Measurements from ENCODE around the gene CATSPERE.
"Not testable (repeated sequence)": the region's sequence is repeated elsewhere in the genome, so short reads cannot be mapped to it uniquely, and the experiment has no call there.

Gene CATSPERE

DNA sequence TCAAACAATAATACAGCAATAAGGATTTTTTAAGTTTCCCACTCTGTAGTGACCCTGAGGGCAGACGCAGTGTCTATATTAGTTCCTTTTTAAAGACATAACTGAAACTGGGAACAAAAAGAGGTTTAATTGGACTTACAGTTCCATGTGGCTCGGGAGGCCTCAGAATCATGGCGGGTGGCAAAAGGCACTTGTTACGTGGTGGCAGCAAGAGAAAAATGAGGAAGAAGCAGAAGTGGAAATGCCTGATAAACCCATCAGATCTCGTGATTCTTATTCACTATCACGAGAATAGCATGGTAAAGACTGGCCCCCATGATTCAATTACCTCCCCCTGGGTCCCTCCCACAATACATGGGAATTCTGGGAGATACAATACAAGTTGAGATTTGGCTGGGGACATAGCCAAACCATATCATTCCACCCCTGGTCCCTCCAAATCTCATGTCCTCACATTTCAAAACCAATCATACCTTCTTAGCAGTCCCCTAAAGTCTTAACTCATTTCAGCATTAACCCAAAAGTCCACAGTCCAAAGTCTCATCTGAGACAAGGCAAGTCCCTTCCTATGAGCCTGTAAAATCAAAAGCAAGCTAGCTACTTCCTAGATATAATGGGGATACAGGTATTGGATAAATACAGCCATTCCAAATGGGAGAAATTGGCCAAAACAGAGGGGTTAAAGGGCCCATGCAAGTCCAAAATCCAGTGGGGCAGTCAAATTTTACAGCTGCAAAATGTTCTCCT is 205.8 kb downstream of the CATSPERE start:
- DNase-seq, result not testable (repeated sequence)

DNA sequence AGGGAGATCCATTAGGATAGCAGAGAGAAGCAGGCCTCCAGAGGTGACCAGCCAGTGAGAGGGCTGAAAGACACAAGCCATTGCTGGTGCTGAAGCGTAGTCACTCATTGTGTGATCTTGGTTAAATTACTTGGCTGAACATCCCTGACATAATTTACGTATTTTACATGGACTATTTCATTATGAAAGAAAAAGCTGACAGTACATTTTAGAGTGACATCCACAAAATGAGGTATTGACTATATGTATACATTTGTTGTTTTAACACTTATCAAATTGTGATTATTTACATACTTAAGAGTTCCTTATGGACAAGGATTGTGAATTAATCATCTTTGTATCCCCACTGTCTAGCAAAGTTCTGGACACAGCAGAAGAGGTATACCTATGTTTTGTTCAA is 206.7 kb downstream of the CATSPERE start:
- DNase-seq, result no peak

DNA sequence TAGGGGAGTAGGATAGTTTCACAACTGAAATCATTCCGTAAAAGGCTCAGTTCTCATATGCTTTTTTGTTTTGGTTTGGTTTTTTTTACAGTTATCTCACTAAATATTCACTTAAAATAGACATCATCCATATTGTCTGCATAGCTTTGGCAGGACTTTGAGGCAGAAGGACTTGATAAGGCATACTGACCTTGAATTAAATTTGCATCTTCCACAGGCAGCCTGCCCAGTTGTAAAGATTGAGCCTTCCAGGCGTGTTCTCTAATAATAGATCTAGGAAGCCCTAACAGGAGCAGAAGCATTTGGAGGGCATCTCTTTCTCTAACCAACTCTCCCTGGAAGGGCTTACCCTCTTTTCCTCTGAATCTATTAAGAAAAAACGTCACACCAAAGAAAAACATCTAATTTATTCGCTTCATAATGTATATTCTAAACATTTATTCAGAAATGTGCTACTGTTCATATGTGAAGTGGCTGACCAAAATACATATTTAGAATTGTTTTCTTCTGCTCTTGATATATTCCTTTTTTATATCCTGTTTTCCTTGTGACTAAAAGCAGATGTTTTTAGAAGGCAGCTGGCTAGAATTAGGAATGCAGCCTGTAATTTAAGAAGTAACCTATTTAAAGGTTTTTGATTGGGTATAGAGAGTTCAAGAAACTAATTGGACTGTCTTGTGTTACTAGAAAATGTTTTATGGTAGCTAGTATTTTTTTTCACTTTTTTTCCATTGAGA is 212.0 kb downstream of the CATSPERE start:
- no peak for DNase-seq

DNA sequence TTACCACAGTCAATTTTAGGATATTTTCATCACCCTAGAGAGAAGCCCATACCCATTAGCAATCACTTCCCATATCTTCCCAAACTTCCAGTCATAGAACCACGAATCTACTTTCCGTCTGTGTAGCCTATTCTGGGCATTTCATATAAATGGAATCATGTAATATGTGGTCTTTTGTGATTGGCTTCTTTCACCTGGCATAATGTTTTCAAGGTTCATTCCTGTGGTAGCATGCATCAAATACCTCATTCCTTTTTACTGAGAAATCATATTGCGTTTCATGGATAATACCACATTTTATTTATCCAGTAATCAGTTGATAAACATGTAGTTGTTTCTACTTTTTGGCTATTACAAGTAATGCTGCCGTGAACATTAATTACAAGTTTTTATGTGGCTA is 213.4 kb downstream of the CATSPERE start:
- DNase-seq, result no peak

DNA sequence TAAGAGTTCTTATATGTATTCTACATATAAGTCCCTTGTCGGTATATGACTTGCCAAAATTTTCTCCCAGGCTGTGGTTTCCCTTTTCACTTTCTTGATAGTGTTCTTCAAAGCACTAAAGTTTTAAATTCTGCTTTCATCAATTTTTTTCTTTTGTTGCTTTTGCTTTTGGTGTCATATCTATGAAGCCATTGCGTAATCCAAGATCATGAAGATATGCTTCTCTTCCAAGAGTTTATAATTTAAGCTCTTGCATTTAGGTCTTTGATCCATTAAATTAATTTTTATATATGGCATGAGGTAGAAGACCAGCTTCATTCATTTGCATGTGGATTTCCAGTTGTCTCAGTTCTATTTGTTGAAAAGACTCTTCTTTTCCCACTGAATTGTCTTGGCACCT is 214.1 kb downstream of the CATSPERE start:
- no peak for DNase-seq

DNA sequence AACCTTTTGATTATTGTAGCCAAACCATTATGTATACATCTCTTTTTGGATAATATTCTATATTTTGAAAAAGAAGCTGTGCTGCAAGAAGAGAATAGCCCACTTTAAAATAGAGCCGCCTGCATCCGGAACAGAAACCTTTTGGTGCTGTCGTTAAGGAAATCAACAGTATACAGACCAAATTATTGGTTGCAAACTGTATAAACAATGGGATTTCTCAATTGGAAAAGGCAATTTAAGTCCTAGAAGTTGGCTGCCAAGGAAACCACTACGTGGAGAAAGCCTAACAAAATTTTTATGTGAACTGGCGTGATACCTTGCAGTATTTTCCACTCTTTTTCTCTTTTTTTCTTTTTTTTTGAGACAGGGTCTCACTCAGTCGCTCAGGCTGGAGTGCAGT is 217.6 kb downstream of the CATSPERE start:
- no peak for DNase-seq

DNA sequence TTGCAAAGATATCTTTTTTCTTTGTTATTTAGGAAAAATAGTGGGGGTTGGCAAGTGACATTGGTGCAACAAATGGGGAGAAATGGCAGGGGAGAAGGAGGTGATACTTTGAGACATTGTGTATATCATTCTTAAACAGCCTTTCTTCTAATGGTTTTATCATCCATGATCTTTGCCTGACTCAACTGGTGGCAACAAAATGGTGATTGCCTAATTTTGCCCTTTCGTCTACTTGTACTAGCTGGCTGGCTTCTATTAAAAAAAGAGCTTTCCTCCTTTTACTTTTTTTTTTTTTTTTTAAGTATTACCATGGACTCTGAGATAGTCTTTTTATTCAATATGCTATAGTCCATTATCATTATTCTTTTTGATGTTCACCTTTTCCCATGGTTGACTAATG is 219.6 kb downstream of the CATSPERE start:
- no peak for DNase-seq

DNA sequence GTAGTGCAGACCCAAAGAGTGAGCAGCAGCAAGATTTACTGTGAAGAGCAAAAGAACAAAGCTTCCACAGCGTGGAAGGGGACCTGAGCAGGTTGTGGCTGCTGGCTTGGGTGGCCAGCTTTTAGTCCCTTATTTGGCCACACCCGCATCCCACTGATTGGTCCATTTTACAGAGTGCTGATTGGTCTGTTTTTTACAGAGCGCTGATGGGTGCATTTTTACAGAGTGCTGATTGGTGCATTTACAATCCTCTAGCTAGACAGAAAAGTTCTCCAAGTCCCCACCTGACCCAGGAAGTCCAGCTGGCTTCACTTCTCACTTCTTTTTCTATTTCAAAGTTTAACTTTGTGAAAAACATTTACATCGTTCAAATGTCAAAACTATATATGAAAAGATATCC is 221.0 kb downstream of the CATSPERE start:
- DNase-seq, result not testable (repeated sequence)
